GM18951 (cell line): ENCODE results near the gene UBE2D4.

Experiments
- POLR2A ChIP-seq: IDR thresholded peaks from 4 replicates; pipeline ENCODE4 v1.6.1; 2011; ENCODE audit warnings: mild to moderate bottlenecking; ENCODE audit not compliant: insufficient read length, insufficient read depth; ENCODE audit errors: extremely low read depth
- in situ Hi-C: fragments of 300-500 bp; cut with MboI; formaldehyde crosslinking; loops from one replicate; pipeline ENCODE4 v1.12.0; 2022; ENCODE audit warnings: low sequenced_read_pairs, mixed read lengths, inconsistent platforms; ENCODE audit not compliant: unreplicated experiment

UBE2D4 gene

DNA sequence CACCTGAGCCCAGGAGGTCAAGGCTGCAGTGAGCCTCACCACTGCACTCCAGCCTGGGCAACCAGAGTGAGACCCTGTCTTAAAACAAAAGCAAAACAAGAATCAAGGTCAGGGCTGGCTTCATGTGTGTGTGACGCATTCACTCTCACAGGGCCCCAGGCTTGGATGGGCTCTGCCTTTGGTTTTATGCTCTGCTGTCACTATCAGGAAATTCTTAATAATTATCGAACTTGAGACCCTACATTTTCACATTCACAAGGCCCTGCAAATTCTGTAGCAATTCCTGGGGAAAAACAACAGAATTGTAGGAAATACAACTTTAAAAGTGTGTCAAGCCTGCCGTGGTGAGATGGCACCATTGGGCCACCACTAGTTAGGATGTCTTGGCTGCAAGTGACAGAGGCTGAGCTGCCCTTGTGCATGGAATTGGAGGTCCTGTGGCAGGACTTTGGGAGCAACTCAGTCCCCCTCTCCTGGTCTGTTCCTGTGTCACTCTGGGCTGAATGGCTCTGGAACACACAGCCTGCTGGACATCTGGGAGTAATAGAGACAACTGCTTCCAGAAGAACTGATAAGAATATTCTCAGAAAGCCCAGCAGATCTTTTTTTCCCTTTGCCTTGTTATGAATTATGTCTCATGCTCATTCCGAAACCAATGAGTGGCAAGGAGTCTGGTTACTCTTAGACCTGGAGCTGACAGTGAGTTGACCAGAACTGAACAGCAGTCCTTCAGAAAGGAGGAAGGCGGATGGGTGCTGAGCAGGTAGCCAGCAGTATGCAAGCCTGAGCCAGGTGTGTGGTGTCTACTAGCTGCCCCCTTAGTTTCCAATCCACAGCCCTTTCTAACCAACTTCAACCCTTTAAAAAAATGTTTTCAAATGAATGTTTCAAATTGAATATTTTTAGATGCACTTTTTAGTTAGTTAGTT, 3.6 kb downstream of the UBE2D4 start:
- in situ Hi-C loops = no loop called here
- TF ChIP-seq POLR2A = no peak

DNA sequence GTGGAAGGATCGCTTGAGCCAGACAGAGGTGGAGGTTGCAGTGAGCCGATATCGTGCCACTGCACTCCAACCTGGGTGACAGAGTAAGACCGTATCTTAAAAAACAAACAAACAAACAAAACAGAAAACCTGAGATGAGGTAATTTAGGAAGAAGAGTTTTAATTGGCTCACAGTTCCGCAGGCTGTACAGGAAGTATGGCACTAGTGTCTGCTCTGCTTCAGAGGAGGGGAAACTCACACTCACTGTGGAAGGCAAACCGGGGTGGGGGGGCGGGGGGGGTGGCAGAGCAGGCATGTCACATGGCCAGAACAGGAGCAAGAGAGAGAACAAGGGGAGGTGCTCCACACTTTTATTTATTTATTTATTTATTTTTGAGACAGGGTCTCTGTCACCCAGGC, 5.1 kb downstream of the UBE2D4 start:
- in situ Hi-C loops = no loop called here
- TF ChIP-seq POLR2A = no peak

DNA sequence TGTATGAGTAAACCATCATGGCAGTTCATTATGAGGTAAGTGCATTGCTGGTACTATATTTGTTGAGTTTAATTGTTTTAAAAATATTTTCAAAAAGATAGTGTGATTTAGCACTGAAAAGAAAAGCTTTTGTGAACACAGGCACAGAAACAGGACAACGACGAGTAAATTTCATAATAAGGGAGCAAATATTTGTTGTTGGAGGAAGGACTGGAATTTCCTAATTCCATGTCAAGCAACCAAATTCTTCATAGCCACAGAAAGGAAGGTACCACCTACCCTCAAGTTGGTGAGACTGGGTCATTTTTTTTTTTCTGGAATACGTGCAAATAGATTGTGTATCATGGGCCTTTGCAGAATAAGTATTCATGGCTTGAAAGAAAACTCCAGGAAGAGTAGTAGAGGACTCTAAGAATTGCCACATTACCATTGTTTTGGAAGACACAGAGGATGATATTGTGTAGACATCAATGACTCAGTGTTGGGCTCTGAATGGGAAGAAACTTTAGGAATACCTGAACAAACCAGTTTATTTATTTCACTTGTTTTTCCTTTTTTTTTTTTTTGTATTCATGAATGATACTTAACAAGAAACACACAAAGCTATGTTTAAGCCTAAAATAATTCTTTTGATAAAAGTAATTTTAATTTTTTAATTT, 7.8 kb downstream of the UBE2D4 start:
- in situ Hi-C loops = no loop called here
- TF ChIP-seq POLR2A = no peak

GRCh38 chr7:43937444-43937843, 11.2 kb downstream of the UBE2D4 start:
- TF ChIP-seq POLR2A = no peak
- in situ Hi-C loops = no loop called here

DNA sequence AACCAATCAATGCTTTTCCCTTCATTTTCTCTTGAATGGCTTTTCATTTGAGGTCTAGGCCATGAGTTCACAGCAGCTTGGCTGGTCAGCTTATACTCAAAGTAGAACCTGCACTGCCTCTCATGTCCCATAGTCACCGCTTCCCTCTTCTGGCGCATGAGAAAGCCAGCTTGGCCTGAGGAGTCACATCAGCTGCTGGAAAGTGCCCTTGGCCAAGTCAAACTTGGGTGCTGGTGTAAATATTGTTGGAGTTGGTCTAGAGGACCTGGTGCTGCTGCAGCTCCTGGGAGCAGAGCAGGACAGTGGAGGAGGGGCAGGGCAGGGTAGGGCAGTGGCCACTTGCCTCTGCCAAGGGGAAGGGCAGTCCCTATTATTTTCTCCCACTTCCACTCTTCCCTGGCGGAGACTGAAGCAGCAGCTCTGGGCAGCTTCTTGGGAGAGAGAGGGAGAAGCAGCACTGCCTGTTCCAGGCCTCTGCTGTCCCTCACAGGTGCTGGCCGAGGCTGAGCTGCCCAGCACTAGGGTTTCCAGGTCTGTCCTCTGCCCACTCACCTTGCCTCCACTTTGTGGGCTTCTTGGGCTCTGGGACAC, 12.8 kb downstream of the UBE2D4 start:
- in situ Hi-C loops = no loop called here
- no peak for TF ChIP-seq POLR2A

GRCh38 chr7:43942250-43942649, 16.0 kb downstream of the UBE2D4 start:
- in situ Hi-C loops = no loop called here

GRCh38 chr7:43942997-43943396, 16.8 kb downstream of the UBE2D4 start:
- no peak for TF ChIP-seq POLR2A
- in situ Hi-C loops = no loop called here

More at GRCh38 chr7:43942250-43942649, 16.0 kb downstream of the UBE2D4 start:
- TF ChIP-seq POLR2A = no peak

- no peak for TF ChIP-seq POLR2A
- in situ Hi-C loops = no loop called here
These were observed 17.4 kb downstream of the UBE2D4 start for GRCh38 chr7:43943417-43944187.

DNA sequence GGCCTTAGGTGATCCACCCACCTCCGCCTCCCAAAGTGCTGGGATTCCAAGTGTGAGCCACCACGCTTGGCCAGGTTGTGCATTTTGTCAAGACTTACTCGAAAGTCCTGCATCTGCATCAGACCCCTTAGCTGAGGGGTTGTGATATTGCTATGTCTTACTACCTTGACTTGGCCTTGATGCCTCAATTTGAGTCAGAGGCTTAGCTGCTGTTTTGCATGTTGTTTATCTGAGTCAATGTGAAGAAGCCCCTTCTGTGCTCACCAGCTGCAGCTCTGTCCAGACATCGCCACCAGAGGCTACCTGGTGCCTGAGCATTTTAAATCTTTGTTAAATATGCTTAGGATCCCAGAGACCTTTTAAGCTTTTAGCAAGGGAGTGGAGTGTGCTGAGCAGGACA, 18.1 kb downstream of the UBE2D4 start:
- in situ Hi-C loops = no loop called here

GRCh38 chr7:43952028-43952427, 25.8 kb downstream of the UBE2D4 start:
- in situ Hi-C loops = no loop called here

More for the DNA sequence above, 18.1 kb downstream of the UBE2D4 start:
- no peak for TF ChIP-seq POLR2A

GRCh38 chr7:43953071-43953470, 26.8 kb downstream of the UBE2D4 start:
- TF ChIP-seq POLR2A = no peak
- in situ Hi-C loops = no loop called here

More at GRCh38 chr7:43952028-43952427, 25.8 kb downstream of the UBE2D4 start:
- TF ChIP-seq POLR2A = no peak

DNA sequence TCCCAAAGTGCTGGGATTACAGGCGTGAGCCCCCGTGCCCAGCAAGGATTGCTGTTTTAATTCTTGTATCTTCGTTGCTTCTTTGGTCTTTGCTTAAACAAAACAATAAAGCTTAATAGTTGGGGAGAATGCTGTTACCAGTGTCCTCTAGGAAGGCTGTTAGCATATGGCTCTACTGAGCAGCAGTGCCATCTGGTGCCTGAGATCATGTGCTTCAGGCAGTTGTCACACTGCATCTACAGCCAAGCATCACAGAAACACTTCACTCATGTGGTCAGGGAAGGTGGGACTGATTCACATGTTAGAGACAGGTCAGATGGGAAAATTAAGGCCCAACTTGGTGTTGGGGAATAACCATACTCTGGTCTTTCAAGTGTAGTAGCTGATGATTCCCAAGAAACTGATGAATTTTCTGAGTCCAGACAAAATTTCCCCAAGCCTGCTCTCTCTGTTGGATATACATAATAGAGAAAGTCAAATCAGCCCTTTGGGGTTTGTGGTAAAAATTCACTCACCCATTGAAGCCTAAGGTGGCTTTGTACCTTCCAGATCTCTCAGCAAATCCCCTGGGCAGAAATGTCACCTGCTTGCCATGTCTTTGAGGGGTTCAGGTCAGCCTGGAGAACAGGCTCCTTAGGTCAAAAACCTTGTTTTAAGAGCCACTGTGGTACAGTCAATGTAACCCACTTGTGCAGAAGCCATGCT, 28.4 kb downstream of the UBE2D4 start:
- TF ChIP-seq POLR2A = no peak
- in situ Hi-C loops = no loop called here
